Stomach smooth muscle (tissue), 2 donors: ENCODE results near the gene XAF1.
"Not testable (repeated sequence)": the region's sequence is repeated elsewhere in the genome, so short reads cannot be mapped to it uniquely, and the experiment has no call there.

ENCODE experiments used
- H3K27ac ChIP-seq: one replicate; pipeline ENCODE4 v1.7.0; 2013; ENCODE audit warnings: mild to moderate bottlenecking, low read length, inconsistent platforms
- H3K27me3 ChIP-seq, 2 donors: one replicate each; pipeline ENCODE4 v1.7.0; 2013; ENCODE audit warnings: low read length in 2 of 2; ENCODE audit not compliant: insufficient read depth in 2 of 2, control insufficient read depth in 1 of 2
- H3K36me3 ChIP-seq, 2 donors: one replicate each; pipeline ENCODE4 v1.7.0; 2013; ENCODE audit warnings: low read length in 2 of 2; ENCODE audit not compliant: control insufficient read depth in 2 of 2, insufficient read depth in 2 of 2
- H3K4me1 ChIP-seq: one replicate; pipeline ENCODE4 v1.7.0; 2013; ENCODE audit warnings: low read length; ENCODE audit not compliant: control insufficient read depth, insufficient read depth
- H3K4me3 ChIP-seq, 2 donors: one replicate each; pipeline ENCODE4 v1.7.0; 2013; ENCODE audit warnings: low read length in 2 of 2
- H3K9ac ChIP-seq, 2 donors: one replicate each; pipeline ENCODE4 v1.7.0; 2013; ENCODE audit warnings: low read length in 2 of 2, mild to moderate bottlenecking in 1 of 2
- H3K9me3 ChIP-seq, 2 donors: one replicate each; pipeline ENCODE4 v1.7.0; 2013; ENCODE audit warnings: low read length in 2 of 2; ENCODE audit not compliant: control insufficient read depth in 2 of 2
- donor health status: healthy.
- donor health status: Pancreatic carcinoma.

The XAF1 gene

DNA sequence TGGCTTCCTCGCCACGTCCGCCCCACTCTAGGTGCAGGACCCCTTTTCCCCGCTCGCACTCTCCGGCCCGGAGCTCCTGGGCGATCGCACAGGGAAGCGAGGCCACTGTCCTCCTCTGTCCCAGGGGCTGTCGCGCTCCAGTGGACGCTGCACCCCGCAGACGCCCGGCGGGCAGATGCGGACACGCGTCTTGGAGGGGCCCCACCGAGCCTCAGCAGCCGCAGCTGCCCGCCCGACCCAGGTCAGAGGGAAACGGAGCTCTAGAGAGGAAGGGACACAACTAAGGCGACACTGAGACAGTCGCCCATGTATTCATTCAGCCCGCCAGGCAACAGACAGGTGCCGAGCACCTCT is 42.0 kb upstream of the XAF1 start:
- H3K36me3 ChIP-seq = no peaks in the 10 kb centered on the region
- H3K4me1 ChIP-seq = no peaks in the 10 kb centered on the region
- no peak overlapping the region for H3K4me3 ChIP-seq
- H3K9ac ChIP-seq = no peak overlapping the region
- peaks cover 22 to 31% of the 10 kb centered on the region in 2 donors for H3K27me3 ChIP-seq
- no peak overlapping the region for H3K27ac ChIP-seq
- peaks cover 6 to 7% of the 10 kb centered on the region in 2 donors for H3K9me3 ChIP-seq

- H3K4me3 ChIP-seq = no peak overlapping the region
- no peak overlapping the region for H3K27ac ChIP-seq
- H3K27me3 ChIP-seq = peaks cover 25 to 31% of the 10 kb centered on the region in 2 donors
- H3K9ac ChIP-seq = no peak overlapping the region
- H3K4me1 ChIP-seq = no peaks in the 10 kb centered on the region
- H3K36me3 ChIP-seq = no peaks in the 10 kb centered on the region
- peaks cover 6 to 7% of the 10 kb centered on the region in 2 donors for H3K9me3 ChIP-seq
Measured at GRCh38 chr17:6714315-6714874, 41.5 kb upstream of the XAF1 start.

DNA sequence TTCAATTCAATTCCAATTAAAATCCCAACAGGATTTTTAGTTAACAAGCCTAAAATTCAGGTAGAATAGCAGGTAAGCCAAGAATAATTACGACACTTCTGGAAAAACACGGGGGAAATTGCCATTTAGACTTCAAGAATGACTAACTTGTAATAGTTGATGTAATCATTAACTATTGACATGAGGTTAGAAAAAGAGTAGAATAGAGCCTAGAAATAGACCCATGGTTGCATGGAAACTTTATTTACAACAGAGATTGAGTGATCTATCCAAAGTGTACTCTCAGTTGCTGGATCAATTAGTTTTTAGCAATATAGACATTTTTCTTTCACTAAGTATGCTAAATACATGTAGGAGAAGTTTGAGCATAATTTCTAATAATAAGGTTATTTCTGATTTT is 39.1 kb upstream of the XAF1 start:
- no peak overlapping the region for H3K27ac ChIP-seq
- peaks cover 6 to 7% of the 10 kb centered on the region in 2 donors for H3K9me3 ChIP-seq
- H3K36me3 ChIP-seq = no peaks in the 10 kb centered on the region
- no peaks in the 10 kb centered on the region for H3K4me1 ChIP-seq
- H3K4me3 ChIP-seq = no peak overlapping the region
- H3K9ac ChIP-seq = no peak overlapping the region
- peaks cover 23 to 25% of the 10 kb centered on the region in 2 donors for H3K27me3 ChIP-seq

DNA sequence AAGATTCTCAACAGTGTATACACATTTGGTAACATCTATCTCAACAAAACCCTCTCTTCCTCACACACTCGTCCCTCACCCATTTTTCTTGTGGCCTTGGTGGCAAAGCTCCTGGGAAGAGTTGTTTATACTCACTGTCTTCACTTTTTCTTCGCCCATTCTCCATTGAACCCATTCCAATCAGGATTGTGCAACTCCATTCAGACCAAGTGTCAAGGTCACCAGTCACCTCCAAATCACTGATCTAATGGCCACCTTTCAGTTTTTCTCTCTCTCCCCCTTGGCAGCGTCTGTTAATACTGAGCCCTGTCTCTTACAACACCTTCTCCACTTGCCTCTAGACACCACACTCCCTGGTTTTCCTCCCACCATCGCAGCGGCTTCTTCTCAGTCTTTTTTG is 34.1 kb upstream of the XAF1 start:
- H3K4me3 ChIP-seq = no peak overlapping the region
- H3K27me3 ChIP-seq = peaks cover 0 to 20% of the 10 kb centered on the region in 2 donors
- H3K4me1 ChIP-seq = no peaks in the 10 kb centered on the region
- H3K27ac ChIP-seq = no peak overlapping the region
- no peak overlapping the region for H3K9ac ChIP-seq
- H3K36me3 ChIP-seq = no peaks in the 10 kb centered on the region
- H3K9me3 ChIP-seq = no peaks in the 10 kb centered on the region

GRCh38 chr17:6724009-6724408 is 31.8 kb upstream of the XAF1 start:
- Histone ChIP-seq H3K27ac (no peak overlapping the region), H3K9me3 (no peaks in the 10 kb centered on the region), H3K4me3 (no peak overlapping the region), H3K4me1 (no peaks in the 10 kb centered on the region), H3K27me3 (peaks cover 0 to 19% of the 10 kb centered on the region in 2 donors), H3K36me3 (no peaks in the 10 kb centered on the region), H3K9ac (no peak overlapping the region)

DNA sequence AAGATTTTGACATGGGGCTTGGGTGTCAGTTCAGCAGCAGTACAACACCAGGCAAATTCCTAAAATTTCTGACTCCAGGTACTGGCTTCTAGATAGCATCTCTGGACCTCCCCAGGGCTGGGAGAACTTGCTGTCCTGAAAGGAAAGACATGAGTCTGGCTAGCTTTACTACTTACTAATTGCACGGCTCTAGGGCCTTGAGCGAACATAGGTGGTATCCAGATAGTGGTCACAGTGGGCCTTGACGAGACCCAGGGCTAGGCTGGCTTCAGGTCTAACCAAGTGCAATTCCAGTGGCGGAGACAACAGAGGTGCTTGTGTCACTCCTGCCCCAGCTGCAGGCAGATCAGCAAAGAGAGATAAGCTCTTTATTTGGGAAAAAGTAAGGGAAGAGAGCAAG is 26.3 kb upstream of the XAF1 start:
- Histone ChIP-seq H3K27ac (no peak overlapping the region), H3K9ac (no peak overlapping the region), H3K4me3 (no peak overlapping the region), H3K36me3 (no peaks in the 10 kb centered on the region), H3K27me3 (peaks cover 0 to 2% of the 10 kb centered on the region in 2 donors), H3K4me1 (no peaks in the 10 kb centered on the region), H3K9me3 (no peaks in the 10 kb centered on the region)

GRCh38 chr17:6746665-6747064 is 9.2 kb upstream of the XAF1 start:
- not testable (repeated sequence) for H3K36me3 ChIP-seq, H3K9ac ChIP-seq, H3K4me3 ChIP-seq, H3K27me3 ChIP-seq, H3K9me3 ChIP-seq, H3K4me1 ChIP-seq, H3K27ac ChIP-seq

- H3K9me3 ChIP-seq = no peaks in the 10 kb centered on the region
- H3K27ac ChIP-seq = no peak overlapping the region
- H3K9ac ChIP-seq = no peak overlapping the region
- no peaks in the 10 kb centered on the region for H3K27me3 ChIP-seq
- H3K4me3 ChIP-seq = no peak overlapping the region
- H3K4me1 ChIP-seq = peaks cover 14% of the 10 kb centered on the region
- no peaks in the 10 kb centered on the region for H3K36me3 ChIP-seq
Measured at GRCh38 chr17:6748617-6749016, 7.2 kb upstream of the XAF1 start.

- Histone ChIP-seq H3K4me3 (no peak overlapping the region), H3K27me3 (no peaks in the 10 kb centered on the region), H3K9ac (no peak overlapping the region), H3K36me3 (no peaks in the 10 kb centered on the region), H3K27ac (no peak overlapping the region), H3K4me1 (peaks cover 15% of the 10 kb centered on the region), H3K9me3 (no peaks in the 10 kb centered on the region)
Measured at GRCh38 chr17:6749519-6749918, 6.3 kb upstream of the XAF1 start.

- no peaks in the 10 kb centered on the region for H3K27me3 ChIP-seq
- H3K9me3 ChIP-seq = no peaks in the 10 kb centered on the region
- H3K4me3 ChIP-seq = no peak overlapping the region
- H3K4me1 ChIP-seq = peaks cover 34% of the 10 kb centered on the region
- H3K36me3 ChIP-seq = no peaks in the 10 kb centered on the region
- H3K27ac ChIP-seq = peak overlapping the region; percentile 55
- H3K9ac ChIP-seq = peak overlapping the region in 1 of 2 donors; percentile 29
Measured at GRCh38 chr17:6752068-6752909, 3.6 kb upstream of the XAF1 start.

GRCh38 chr17:6753006-6753445 is 2.8 kb upstream of the XAF1 start:
- peaks cover 40% of the 10 kb centered on the region for H3K4me1 ChIP-seq
- no peak overlapping the region for H3K4me3 ChIP-seq
- H3K36me3 ChIP-seq = no peaks in the 10 kb centered on the region
- peak overlapping the region; percentile 55 for H3K27ac ChIP-seq
- H3K27me3 ChIP-seq = no peaks in the 10 kb centered on the region
- H3K9me3 ChIP-seq = no peaks in the 10 kb centered on the region
- no peak overlapping the region for H3K9ac ChIP-seq
